ENCODE results near the gene SYNE1.

DNA sequence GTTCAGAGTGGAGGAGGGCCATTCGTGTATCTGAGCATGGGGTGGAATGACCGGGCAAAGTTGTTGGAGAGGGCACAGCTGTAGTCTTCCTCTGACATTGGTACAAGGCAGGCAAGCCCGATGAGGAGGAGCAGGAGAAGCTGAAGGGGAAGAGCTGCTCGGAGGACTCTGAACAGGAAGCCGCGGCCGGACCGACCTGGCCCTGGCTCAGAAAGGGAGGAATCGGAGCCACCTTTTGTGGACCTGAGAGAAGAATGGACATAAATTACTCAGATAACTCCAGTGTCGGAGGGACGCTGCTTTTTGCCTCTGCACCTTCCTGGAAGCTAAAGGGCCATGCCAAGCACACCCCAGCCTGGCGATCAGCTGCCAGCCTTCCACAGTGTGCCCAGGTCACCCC is 514.7 kb downstream of the SYNE1 start:
- TF ChIP-seq, protein P1, sequence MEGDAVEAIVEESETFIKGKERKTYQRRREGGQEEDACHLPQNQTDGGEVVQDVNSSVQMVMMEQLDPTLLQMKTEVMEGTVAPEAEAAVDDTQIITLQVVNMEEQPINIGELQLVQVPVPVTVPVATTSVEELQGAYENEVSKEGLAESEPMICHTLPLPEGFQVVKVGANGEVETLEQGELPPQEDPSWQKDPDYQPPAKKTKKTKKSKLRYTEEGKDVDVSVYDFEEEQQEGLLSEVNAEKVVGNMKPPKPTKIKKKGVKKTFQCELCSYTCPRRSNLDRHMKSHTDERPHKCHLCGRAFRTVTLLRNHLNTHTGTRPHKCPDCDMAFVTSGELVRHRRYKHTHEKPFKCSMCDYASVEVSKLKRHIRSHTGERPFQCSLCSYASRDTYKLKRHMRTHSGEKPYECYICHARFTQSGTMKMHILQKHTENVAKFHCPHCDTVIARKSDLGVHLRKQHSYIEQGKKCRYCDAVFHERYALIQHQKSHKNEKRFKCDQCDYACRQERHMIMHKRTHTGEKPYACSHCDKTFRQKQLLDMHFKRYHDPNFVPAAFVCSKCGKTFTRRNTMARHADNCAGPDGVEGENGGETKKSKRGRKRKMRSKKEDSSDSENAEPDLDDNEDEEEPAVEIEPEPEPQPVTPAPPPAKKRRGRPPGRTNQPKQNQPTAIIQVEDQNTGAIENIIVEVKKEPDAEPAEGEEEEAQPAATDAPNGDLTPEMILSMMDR (conservative IDR thresholded peaks at IDR 0.05) = no peak
- TF ChIP-seq ZFX (IDR thresholded peaks at IDR 0.05) = no peak

All from C4-2B (cell line).